Mucosa of descending colon (tissue), 3 donors: ENCODE results near the gene CFAP69. TPM values are rescaled to one million over a fixed set of nuclear protein-coding genes. Genes with fewer than 3 reads are reported as not detected.

ENCODE experiments used
- ATAC-seq: fragments of 200-7000 bp; cut with Tn5 transposase; one replicate; pipeline ENCODE4 v1.9.1; 2020; ENCODE audit warnings: mild to moderate bottlenecking, moderate library complexity
- DNase-seq, 3 donors: peaks; one replicate each; pipeline ENCODE4 v3.0.0-alpha.2; 2020
- H3K36me3 ChIP-seq: fragments of 200-600 bp; one replicate; pipeline ENCODE4 v1.8.0; 2021; ENCODE audit warnings: low read depth, mild to moderate bottlenecking
- H3K4me1 ChIP-seq: fragments of 200-600 bp; one replicate; pipeline ENCODE4 v1.8.0; 2021; ENCODE audit warnings: low read depth, mild to moderate bottlenecking
- H3K4me3 ChIP-seq: fragments of 200-600 bp; one replicate; pipeline ENCODE4 v1.8.0; 2021; ENCODE audit warnings: mild to moderate bottlenecking
- H3K9me3 ChIP-seq: fragments of 200-600 bp; one replicate; pipeline ENCODE4 v1.8.0; 2021; ENCODE audit warnings: mild to moderate bottlenecking
- CTCF ChIP-seq: fragments of 200-600 bp; IDR thresholded peaks from one replicate; pipeline ENCODE4 v1.8.0; 2022; ENCODE audit warnings: antibody characterized with exemption, mild to moderate bottlenecking
- intact Hi-C, 2 donors: fragments of 100-400 bp; cut with DNase I in 1 of 2; cut with micrococcal nuclease in 1 of 2; formaldehyde crosslinking; loops; one replicate each; pipeline versions ENCODE4 v1.11.0 to v1.11.1; 2022; cut with DNase I, micrococcal nuclease
- total RNA-seq, 3 donors: library from RNA; stranded (reverse); fragmentation: NEBNext Ultra II Directional in 2 of 3; extraction: Animal tissue kit (Norgen Biotek cat#: 25700) in 2 of 3; gene quantifications; one replicate each; pipeline versions ENCODE4 v1.2.1 to v1.2.4, GENCODE V29; 2021 to 2023
- donor health status: DM: no; HTN: no; CAD: no; lungs with moderate emphysema.
- donor health status: DM: no; HTN: no; CAD: no.
- donor health status: DM: no; HTN: yes; CAD: no.

CFAP69 gene
- total RNA-seq, 3 donors from 2014 or later: 4.2 to 7.2 (median 4.5) TPM

- Histone ChIP-seq H3K4me1 (peaks cover 14% of the 10 kb centered on the region), H3K9me3 (no peaks in the 10 kb centered on the region), H3K4me3 (no peak overlapping the region), H3K36me3 (no peaks in the 10 kb centered on the region)
- TF ChIP-seq CTCF: no peak
- intact Hi-C loops: no loop called here
- DNase-seq (no peak), ATAC-seq (no peak)
These were observed 11.4 kb upstream of the CFAP69 start for GRCh38 chr7:90233569-90233968.

- TF ChIP-seq CTCF: no peak
- no peaks in the 10 kb centered on the region for H3K36me3 ChIP-seq
- H3K4me1 ChIP-seq: peaks cover 14% of the 10 kb centered on the region
- DNase-seq: peak in 1 of 3 donors; percentile 31
- no peak overlapping the region for H3K4me3 ChIP-seq
- ATAC-seq: peak; percentile 91
- no peaks in the 10 kb centered on the region for H3K9me3 ChIP-seq
- intact Hi-C loops: no loop called here
These were observed 8.2 kb upstream of the CFAP69 start for GRCh38 chr7:90236721-90237289.

- Histone ChIP-seq H3K4me1 (peaks cover 18% of the 10 kb centered on the region), H3K4me3 (no peak overlapping the region), H3K9me3 (no peaks in the 10 kb centered on the region), H3K36me3 (no peaks in the 10 kb centered on the region)
- intact Hi-C loops: no loop called here
- ATAC-seq: peak; percentile 14
- no peak for DNase-seq
- TF ChIP-seq CTCF: no peak
These were observed 7.0 kb upstream of the CFAP69 start for GRCh38 chr7:90238022-90238421.

- no peak for TF ChIP-seq CTCF
- Histone ChIP-seq H3K4me1 (peaks cover 18% of the 10 kb centered on the region), H3K9me3 (no peaks in the 10 kb centered on the region), H3K36me3 (no peaks in the 10 kb centered on the region), H3K4me3 (no peak overlapping the region)
- intact Hi-C loops: no loop called here
- DNase-seq (no peak), ATAC-seq (no peak)
These were observed 6.4 kb upstream of the CFAP69 start for GRCh38 chr7:90238583-90238982.

GRCh38 chr7:90239050-90239449, 5.9 kb upstream of the CFAP69 start:
- intact Hi-C loops: no loop called here
- H3K4me1 ChIP-seq: peaks cover 20% of the 10 kb centered on the region
- ATAC-seq (no peak), DNase-seq (no peak)
- no peak overlapping the region for H3K4me3 ChIP-seq
- no peaks in the 10 kb centered on the region for H3K9me3 ChIP-seq
- no peaks in the 10 kb centered on the region for H3K36me3 ChIP-seq
- no peak for TF ChIP-seq CTCF
